HG02943 (cell line): ENCODE measurements around the gene MLEC.
A peak's percentile ranks its signal among the peaks of the same experiment; 100 is the strongest.

Experiments used
- ATAC-seq: cut with Tn5 transposase; IDR thresholded peaks from one replicate; pipeline ENCODE4 v1.9.1; 2021; ENCODE audit warnings: mild to moderate bottlenecking, low read depth, moderate library complexity; ENCODE audit not compliant: unreplicated experiment

MLEC gene

GRCh38 chr12:120686690-120687577 is at the start of gene MLEC:
Gene MLEC, plus strand, starts transcription at chr12:120687149. Its CDS starts 148 bp downstream, at chr12:120687297.
- ATAC-seq: peak; percentile 60

- ATAC-seq: no peak
Measured at GRCh38 chr12:120639771-120640721, 46.9 kb upstream of the MLEC start, which contains the start of gene CABP1. Gene CABP1, plus strand, starts transcription at chr12:120640626. Its CDS starts 60 bp downstream, at chr12:120640686.

- no peak for ATAC-seq
Measured at GRCh38 chr12:120640861-120641833, 45.8 kb upstream of the MLEC start.

- ATAC-seq: no peak
Measured at GRCh38 chr12:120642121-120642520, 44.8 kb upstream of the MLEC start.

- no peak for ATAC-seq
Measured at GRCh38 chr12:120642826-120643225, 44.1 kb upstream of the MLEC start.

- ATAC-seq: no peak
Measured at GRCh38 chr12:120643574-120643973, 43.4 kb upstream of the MLEC start.

- no peak for ATAC-seq
Measured at GRCh38 chr12:120646044-120646443, 40.9 kb upstream of the MLEC start.

GRCh38 chr12:120647375-120647755 is 39.6 kb upstream of the MLEC start:
- ATAC-seq: no peak

GRCh38 chr12:120649442-120650232 is 37.3 kb upstream of the MLEC start:
- ATAC-seq: no peak

- ATAC-seq: no peak
Measured at GRCh38 chr12:120650233-120650690, 36.7 kb upstream of the MLEC start.

GRCh38 chr12:120651821-120652220 is 35.1 kb upstream of the MLEC start:
- ATAC-seq: no peak

- ATAC-seq: no peak
Measured at GRCh38 chr12:120652656-120653435, 34.1 kb upstream of the MLEC start.

- ATAC-seq: no peak
Measured at GRCh38 chr12:120653611-120654010, 33.3 kb upstream of the MLEC start.

- no peak for ATAC-seq
Measured at GRCh38 chr12:120654656-120655055, 32.3 kb upstream of the MLEC start.

- no peak for ATAC-seq
Measured at GRCh38 chr12:120656008-120656407, 30.9 kb upstream of the MLEC start.

GRCh38 chr12:120658286-120659150 is 28.4 kb upstream of the MLEC start:
- ATAC-seq: no peak

GRCh38 chr12:120659151-120659525 is 27.8 kb upstream of the MLEC start:
- ATAC-seq: no peak
